SKM-1 (cell line): ENCODE results near the gene KRT83.
"Not testable (repeated sequence)": the region's sequence is repeated elsewhere in the genome, so short reads cannot be mapped to it uniquely, and the experiment has no call there.

Experiments
- DNase-seq: peaks from one replicate; lab custom pipeline; 2025; ENCODE audit not compliant: unreplicated experiment; lab: John Stamatoyannopoulos, UW

KRT83 gene

DNA sequence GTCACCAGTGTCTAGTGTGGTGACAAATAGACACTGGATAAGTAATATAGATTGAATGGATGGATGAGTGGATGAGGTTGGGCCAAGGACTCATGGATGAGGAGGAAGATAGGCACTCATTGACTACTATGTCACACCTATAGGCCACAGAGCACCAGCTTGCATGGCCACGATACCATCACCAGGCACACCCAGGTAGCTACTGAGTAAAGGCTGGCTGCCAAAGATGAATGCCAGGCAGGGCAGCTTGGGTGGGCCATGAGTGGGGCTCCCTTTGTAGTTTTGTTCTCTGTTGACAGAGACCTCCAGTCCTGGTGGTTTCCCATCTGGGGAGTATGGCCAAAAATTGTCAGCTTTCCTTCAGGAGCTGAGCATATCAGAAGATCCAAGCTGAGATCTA lies 11.2 kb upstream of the KRT83 start:
- DNase-seq: no peak

GRCh38 chr12:52331833-52332232 lies 10.6 kb upstream of the KRT83 start:
- no peak for DNase-seq

DNA sequence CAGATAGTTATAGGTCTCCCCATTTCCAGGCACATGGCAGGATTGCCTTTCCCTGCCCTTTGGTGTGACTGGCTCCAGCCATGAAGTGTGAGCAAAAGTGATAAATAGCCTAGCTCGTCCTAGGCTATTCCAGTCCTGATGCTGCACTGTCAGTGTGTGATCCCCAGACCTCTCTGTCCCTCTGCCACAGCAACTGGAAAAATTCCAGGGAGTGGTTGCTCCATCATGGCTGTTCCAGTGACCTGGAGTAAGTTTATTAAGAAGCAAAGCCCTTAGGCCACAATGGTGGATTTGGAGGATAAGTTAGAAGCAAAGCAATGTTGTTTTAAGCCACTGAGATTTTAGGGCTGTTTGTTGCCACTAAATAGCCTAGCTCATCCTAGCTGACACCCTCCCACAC lies 9.8 kb upstream of the KRT83 start:
- no peak for DNase-seq

DNA sequence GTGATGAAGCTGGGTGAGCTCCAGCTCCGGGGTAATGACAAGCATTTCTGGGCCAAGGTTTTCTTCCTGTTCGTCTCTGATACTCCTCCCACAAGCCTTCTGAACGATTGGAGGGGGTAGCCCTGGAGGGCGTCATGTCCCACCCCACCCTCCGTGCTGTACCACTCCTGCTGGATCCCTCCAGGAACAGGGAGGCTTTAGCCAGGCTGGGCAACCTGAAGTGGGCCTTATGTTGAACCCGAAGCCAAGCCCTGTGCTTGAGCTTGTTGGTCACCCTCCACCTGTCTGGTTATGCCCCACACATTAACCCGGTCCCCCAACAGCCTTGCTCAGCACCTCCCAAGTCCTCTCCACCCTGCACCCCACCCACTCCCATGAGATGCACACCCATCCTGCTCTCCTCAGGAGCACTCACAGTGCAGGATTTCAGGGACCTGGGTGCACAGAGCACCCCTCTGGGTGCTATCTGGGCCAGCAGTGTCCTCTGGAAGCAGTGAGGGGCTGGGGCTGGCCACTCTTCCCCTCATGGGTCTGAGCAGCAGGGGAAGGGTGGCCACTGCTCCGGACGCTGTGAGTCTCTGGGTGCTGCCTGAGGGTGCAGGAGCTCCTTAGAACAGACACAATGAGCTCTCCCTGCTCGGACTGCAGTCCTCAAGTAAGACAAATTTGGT lies 6.8 kb upstream of the KRT83 start:
- no peak for DNase-seq

DNA sequence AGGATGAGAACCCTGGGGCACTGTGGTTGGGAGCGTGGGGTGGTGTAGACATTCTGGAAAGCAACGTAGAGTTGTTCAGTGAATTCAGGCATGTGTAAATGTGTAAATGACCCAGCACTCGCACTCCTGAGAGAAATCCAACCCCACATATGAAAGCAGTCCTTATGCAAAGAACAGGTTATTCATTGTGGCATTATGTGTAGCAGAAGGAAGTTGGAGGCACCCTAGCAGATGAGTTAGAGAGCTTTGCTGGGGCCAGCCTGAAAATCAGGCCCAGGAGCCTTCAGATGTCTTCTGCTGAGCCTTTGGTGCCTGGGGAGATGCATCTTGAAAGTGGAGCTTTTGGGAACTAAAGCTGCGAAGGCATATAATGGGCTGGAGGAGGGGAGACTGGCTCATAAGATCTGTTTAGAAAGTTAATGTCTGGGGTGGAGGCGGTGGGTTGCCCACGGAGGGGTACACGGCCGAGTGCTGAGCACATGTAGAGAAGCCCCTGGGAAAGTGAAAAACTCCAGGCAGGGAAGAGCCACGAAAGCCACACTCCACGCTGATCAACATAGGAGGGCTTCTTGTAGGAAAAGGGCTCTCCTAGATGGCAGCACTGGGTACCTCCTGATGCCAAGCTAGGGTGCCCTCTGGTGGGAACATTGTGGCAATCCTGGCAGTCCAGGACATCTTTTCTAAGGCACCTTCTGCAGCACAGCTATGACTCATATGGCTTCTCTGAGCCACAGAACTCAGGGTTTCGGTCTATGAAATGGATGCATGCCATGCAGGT lies 6.0 kb upstream of the KRT83 start:
- DNase-seq: peak; percentile 18

DNA sequence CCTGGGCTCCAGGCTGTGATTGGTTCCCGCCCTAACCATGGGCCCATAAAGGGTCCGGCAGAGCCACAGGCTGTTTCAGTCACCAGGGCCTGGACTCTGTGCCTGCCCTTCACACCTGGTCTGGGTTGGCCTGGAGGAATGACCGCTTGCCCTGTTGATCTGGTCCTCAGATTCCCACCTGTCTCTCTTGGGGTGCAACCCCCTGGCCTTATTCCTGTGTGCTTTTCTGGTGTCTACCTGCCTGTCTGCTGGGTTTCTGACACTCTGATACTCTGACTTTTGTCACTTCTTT lies 2.9 kb upstream of the KRT83 start:
- DNase-seq: no peak

DNA sequence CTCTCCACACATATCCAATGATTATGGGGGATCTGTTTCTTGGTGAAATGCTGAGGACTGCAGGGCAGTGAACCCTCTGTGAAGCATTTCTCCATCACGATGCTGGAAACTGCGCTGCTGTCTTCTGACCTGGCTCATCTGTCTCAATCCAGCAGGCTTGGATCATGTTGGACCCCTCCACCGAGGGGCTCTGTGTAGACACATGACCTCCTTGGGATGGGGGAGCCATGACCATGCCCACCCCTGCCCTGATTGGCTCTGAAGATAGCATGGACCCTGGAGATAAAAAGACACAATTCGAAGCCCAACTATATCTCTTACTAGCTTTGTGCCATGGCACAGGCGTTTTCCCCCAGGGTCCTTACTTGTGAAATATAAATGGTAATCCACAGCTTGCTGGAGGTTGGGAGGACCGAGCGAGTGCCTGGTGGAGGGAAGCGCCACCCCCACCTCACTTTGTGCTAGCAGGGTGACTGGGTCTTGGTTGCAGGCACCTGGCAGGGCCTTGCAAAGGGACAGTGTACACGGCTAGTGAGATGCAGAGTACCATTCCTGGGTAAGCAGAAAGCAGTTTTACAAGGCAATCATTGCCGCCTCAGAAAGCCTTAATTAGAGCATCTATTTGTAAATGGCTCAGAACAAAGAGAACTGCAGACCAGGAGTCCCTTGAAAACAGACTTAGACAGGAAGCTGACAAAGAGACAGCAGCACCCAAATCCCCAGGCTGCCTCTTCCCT lies 2.4 kb upstream of the KRT83 start:
- DNase-seq: no peak

- no peak for DNase-seq
These were observed 1.8 kb upstream of the KRT83 start for GRCh38 chr12:52323001-52323400.

DNA sequence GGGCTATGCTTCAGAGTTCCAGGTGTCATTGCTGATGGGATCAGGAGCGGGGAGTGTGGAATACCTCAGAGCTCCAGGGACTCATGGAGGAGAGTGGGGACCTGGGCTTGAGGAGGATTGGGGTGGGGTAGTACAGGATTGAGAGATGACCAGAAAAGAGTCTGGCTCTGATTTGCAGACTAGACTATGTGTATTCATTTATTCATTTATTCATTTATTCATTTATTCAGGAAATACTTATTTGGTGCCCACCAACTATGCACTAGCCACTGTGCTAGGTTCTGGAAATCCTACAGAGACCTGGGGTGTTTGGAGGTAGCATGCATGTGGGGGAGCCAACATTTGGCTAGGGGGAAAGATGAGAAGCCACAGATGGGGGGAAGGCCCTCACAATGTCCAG lies 871 bp upstream of the KRT83 start:
- DNase-seq: no peak

- no peak for DNase-seq
These were observed 220 bp upstream of the KRT83 start for GRCh38 chr12:52321418-52321817.

DNA sequence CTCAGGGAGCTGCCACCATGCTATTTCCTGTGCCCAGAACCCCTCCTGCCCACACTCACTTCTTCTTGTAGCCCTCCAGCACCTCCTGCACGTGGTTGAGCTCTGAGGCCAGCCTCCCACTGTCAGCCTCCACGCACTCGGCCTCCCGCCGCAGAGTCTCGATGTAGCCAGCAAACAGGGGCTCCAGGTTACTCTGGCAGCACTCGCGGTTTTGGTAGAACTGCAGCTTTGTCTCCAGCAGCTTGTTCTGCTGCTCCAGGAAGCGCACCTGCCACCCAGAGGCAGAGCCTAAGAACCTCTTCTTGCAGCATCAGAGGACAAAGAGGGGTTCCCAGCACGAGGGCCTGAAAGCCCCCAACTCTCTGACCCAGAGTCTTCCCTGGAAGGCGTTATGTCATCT lies 2.1 kb downstream of the KRT83 start:
- DNase-seq: no peak

GRCh38 chr12:52318241-52318990 lies 2.8 kb downstream of the KRT83 start:
- DNase-seq: no peak

- DNase-seq: no peak
These were observed 3.6 kb downstream of the KRT83 start for GRCh38 chr12:52317468-52318052.

DNA sequence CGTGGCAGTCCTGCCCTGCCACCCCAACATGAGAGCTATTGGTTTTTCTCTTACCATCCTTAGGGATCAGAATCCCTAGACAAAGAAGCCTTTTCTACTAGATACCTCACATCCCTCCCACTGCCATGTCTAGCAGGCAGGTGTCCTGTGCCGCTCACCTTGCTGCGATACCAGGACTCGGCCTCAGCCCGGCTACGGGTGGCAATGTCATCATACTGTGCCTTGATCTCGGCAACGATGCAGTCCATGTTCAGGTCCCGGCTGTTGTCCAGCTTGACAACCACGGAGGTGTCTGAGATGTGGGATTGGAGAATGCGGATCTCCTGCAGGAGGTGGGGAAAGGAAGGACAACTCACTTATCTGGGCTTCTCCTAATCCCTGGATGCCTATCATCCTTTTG lies 4.5 kb downstream of the KRT83 start:
- DNase-seq: no peak

GRCh38 chr12:52316290-52316689 lies 4.9 kb downstream of the KRT83 start:
- DNase-seq: no peak

DNA sequence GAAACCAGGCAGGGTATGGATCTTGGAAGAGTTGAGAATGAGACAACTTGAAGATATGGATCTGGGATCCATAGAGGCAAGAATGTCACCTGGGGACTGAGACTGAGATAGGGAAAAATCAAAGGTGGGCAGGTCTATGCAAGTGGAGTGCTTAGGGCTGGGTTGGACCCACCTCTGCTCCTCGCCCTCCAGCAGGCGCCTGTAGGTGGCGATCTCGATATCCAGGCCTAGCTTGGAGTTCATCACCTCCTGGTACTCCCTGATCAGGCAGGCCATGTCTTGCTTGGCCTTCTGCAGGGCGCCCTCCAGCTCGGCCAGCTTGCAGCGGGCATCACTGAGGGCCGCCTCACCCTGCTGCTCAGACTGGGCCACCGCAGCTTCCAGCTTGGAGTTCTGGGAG lies 5.5 kb downstream of the KRT83 start:
- DNase-seq: not testable (repeated sequence)

- DNase-seq: no peak
These were observed 6.7 kb downstream of the KRT83 start for GRCh38 chr12:52314511-52314910.

GRCh38 chr12:52313926-52314325 lies 7.3 kb downstream of the KRT83 start:
- DNase-seq: no peak

DNA sequence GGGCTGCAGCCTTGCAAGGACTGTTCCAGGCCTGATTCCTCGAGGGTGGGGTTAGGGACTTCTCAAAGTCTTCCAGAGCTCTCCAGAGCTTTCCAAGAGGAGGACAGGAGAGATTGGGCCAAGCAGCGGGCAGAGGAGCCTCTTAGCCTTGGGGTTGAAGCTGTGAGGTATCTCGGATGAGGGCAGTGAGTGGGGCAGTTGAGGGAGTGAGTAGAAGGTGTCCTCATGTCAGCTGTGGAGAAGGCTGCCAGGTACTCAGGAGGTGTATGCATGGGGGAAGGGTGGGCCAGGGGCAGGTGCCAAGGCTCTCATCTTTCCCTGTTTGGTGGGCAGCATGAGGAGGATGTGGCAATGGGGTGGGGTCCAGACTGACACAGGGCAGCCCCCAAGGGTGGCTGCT lies 7.7 kb downstream of the KRT83 start:
- no peak for DNase-seq

GRCh38 chr12:52312086-52312485 lies 9.1 kb downstream of the KRT83 start:
- DNase-seq: no peak

- no peak for DNase-seq
These were observed 9.9 kb downstream of the KRT83 start for GRCh38 chr12:52311285-52311648.
